GM11168 (cell line): ENCODE measurements around the gene STYK1.
"Not testable (repeated sequence)": the region's sequence is repeated elsewhere in the genome, so short reads cannot be mapped to it uniquely, and the experiment has no call there.

ENCODE experiments used
- in situ Hi-C: fragments of 300-500 bp; cut with MboI; formaldehyde crosslinking; loops from one replicate; pipeline ENCODE4 v1.12.0; 2022; ENCODE audit warnings: low sequenced_read_pairs; ENCODE audit not compliant: unreplicated experiment

The STYK1 gene

DNA sequence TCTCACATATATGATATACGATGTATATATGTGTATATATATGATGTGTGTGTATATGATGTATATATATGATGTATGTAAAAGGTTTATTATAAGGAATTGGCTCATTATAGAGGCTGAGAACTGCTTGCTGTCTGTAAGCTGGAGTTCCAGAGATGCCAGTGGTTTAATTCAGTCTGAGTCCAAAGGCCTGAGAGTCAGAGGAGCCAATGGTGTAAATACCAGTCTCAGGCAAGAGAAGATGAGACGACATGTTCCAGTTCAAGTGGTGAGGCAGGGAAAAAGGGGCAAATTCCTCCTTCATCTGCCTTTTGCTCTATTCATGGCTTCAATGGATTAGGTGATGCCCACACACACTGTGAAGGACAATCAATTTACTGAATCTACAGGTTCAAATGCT is 17.1 kb upstream of the STYK1 start:
- in situ Hi-C loops, result no loop called here

DNA sequence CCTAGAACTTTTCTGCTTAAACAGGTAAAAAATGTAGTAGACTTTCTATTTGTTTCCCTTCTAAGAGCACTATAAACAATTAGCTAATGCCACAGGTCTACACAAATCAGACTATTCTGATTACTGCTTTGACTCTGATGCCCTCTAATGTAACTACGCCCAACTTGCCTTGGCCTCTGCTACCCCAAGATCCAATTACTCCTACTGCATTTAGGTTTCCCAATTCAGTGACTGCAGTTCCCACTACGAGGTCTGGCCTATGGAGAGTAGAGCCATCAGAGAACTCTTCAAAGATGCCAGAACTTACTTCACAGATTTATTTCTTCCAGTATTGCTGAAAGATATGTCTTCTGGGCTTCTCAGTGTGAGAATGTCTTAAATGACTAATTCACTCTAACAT is 15.3 kb upstream of the STYK1 start:
- in situ Hi-C loops, result no loop called here

DNA sequence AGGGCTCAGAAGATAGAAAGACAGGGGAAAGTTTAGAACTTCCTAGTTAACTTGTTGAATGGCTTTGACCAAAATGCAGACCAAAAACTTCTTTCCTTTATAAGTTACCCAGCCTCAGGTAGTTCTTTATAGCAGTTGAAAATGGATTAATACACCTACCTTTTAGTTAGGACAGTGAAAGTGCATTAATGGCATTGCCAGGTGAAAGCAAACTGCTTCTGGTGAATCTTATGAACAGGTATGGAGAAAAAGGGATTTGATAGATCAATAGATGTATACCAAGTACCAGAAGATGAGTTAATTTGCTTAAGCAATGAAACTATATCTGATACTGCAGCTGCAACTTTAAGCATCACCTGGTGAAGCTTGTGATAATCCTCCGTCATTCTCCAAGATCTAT is 14.2 kb upstream of the STYK1 start:
- in situ Hi-C loops, result no loop called here

DNA sequence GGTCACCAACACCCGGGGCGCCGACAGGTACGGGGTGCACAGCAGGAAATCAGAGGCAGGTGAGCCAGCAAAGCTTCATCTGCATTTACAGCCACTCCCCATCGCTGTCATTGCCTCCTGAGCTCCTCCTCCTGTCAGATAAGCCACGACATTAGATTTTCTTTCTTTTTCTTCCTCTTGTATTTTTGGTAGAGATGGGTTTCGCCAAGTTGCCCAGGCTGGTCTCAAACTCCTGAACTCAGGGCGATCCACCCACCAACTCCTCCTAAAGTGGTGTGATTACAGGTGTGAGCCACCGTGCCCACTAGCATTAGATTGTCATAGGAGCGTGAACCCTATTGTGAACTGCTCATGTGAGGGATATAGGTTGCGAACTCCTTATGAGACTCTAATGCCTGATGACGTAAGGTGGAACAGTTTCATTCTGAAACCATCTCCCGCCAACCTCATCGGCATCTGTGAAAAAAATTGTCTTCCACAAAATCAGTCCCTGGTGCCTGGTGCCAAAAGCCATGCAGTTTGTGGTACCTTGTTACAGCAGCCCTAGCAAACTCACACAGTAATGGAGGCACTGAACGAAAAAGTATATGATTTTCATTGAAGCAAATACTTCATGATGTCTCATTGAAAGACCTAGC is 1.5 kb downstream of the STYK1 start:
- in situ Hi-C loops, result no loop called here

DNA sequence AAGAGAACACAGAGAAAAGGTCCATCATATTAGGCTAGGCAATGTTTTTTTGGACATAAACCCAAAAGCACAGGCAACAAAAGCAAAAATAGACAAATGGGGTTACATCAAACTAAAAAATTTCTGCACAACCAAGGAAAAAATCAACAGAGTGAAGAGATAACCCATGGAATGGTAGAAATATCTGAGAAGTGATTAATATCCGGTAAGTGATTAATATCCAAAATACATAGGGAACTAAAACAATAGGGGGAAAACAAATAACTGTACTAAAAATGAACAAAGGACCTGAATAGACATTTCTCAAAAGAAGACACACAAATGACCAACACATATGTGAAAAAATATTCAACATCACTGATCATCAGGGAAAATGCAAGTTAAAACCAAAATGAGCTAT is 4.3 kb downstream of the STYK1 start:
- in situ Hi-C loops, result no loop called here

DNA sequence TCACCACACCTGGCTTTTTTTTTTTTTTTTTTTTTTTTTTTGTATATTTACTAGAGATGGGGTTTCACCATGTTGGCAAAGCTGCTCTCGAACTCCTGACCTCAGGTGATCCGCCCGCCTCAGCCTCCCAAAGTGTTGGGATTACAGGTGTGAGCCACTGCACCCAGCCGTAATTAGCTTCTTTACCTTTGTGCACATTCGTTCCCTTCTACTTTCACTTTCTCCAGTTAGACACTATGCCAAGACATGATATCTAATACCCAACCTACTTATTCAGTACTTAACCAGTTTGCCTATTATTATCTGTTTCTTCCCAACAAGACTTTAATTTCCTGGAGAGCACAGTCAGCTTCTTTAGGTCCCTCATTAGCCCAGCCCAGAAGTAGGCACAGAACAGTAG is 5.3 kb downstream of the STYK1 start:
- in situ Hi-C loops, result no loop called here

DNA sequence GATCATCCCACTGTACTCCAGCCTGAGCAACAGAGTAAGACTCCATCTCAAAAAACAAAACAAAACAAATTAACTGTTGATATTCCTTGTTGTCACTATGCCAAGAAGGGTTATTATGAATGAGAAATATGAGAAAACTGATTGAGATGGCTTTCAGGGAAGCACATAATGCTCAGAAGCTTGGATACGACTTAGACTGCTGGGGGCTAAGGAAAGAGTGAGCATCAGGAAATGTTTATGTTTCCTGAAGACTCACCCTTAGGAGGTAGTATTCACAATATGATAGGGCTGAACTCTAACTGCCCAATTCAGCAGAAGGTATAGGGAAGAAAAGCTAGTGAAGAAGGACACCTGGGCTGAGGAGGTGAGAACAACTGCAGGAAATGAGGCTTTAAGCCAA is 6.3 kb downstream of the STYK1 start:
- in situ Hi-C loops, result no loop called here

DNA sequence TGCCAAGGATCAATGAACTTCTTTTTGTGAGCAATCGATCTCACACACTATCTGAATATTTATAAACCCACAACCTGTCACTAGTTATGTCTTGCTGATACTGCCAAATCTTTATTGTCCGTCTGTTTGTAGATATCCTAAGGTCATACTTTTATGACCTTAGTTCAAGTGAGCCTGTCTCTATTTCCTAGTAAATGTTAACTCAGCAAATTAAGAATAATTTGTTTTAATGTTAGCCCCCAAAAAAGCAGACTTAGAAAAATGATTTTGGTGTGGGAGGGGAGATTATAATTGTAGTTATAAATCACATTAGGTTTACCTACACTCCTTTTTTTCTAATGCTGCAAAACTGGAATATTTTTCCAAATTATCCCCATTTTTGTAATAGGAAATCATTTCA is 9.4 kb downstream of the STYK1 start:
- in situ Hi-C loops, result no loop called here

DNA sequence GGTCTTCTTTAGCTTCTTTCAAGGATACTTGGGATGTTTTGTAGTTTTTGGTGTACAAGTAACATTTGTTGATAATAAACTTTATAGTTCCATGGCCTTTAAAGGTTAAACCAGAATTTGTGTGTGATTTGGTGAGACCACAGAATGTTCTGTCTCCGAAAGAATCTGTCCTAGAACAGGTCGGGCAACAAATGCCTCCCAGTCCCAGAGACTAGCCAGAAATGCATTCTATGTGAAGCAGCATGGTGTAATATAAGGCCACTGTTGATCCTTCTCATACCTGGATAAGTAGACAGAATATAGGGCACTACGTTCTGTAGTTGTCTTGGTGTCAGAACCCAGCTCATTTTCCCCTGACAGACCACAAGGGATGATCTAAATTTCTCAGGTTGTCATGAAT is 10.0 kb downstream of the STYK1 start:
- in situ Hi-C loops, result no loop called here

DNA sequence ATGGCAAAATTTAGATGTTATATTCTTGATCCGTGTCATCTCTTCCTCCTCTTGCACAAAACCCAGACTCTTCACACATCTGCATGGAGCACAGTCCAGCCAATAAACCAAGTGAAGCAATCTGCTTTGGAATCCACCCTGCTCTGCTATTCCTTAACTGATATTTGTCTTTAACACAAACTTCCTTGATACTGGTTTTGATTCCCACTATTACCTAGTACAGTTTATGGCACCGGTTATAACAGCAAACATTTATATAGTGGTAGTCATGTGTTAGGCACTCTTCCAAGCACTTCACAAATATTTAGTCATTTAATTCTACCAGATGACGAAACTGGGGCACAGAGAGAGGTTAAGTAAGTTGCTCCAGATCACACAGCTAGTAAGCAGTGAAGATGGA is 12.5 kb downstream of the STYK1 start:
- in situ Hi-C loops, result no loop called here

DNA sequence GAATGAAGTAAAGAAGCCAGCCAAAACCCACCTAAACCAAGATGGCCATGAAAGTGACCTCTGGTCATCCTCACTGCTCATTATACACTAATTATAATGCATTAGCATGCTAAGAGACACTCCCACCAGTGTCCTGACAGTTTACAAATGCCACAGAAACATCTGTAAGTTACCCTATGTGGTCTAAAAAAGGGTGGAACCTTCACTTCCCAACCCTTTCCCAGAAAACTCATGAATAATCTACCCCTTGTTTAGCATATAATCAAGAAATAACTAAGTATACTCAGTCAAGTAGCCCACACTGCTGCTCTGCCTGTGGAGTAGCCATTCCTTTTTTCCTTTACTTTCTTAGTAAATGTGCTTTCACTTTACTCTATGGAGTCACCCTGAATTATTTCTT is 19.8 kb downstream of the STYK1 start:
- in situ Hi-C loops, result no loop called here

DNA sequence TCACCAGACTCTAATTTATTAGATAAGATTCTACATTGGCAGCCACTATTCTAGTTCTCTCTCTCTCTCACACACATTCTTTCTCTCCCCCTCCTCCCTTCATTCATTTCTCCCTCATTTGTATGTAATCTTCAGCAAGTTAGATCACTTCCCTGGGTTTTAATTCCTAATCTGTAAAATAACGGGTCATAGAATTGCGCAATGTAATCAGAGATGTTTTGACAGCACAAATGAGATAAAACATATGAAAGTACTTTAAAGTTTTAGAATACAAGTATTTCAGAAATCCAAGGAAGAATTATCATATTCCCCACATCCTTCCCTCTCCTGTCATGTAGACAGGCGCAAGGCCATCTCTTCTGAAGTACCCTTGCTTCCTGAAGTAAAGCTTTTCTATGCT is 21.7 kb downstream of the STYK1 start:
- in situ Hi-C loops, result no loop called here

DNA sequence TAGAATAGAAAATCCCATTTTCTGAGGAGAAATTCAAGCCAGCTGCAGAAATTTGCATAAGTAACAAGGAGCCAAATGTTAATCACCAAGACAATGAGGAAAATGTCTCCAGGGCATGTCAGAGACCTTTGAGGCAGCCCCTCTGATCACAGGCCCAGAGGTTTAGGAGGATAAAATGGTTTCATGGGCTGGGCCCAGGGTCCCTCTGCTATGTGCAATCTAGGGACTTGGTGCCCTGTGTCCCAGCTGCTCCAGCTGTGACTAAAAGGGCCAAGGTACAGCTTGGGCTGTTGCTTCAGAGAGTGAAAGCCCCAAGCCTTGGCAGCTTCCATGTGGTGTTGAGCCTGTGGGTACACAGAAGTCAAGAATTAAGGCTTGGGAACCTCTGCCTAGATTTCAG is 27.3 kb downstream of the STYK1 start:
- in situ Hi-C loops, result not testable (repeated sequence)

DNA sequence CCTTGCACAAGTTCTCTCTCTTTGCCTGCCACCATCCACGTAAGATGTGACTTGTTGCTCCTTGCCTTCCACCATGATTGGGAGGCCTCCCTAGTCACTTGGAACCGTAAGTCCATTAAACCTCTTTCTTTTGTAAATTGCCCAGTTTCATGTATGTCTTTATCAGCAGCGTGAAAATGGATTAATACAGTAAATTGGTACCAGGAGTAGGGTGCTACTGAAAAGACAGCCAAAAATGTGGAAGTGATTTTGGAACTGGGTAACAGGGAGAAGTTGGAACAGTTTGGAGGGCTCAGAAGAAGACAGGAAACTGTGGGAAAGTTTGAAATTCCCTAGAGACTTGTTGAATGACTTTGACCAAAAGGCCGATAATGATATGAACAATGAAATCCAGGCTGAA is 27.9 kb downstream of the STYK1 start:
- in situ Hi-C loops, result no loop called here

DNA sequence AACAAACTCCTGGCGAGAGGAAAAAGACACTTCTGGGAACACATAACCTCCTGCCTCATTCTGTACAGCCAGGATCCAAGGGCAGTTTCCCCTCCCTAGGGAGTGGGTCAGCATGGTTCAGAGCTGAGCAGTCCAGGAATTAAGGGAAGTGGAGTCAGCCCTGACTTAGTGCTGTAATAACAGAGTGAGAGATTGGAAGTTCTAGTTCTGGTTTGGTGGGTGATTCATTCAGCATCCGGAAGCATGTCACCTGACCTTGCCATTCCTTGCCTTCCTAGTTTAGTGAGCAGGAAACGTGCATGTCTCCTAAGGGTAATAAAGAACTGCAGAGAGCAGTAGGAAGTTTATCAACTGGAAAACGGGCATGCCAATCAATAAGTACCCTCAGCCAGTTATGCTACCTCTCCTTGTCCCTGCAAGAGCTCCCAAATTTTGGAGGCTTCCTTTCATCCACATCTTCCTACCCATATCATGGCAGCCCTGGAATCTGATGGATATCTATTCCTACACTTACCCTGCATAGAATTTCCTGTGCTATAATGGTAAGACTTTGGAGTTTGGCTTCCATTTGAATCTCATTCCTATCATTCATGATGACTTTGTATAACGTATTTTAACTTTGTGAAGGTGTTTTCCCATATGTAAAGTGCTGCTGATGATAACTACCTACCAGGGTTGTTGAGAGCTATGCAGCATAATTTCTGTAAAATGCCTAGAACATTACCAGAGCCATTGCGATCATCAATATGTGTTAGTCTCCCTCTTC is 31.9 kb downstream of the STYK1 start:
- in situ Hi-C loops, result no loop called here

DNA sequence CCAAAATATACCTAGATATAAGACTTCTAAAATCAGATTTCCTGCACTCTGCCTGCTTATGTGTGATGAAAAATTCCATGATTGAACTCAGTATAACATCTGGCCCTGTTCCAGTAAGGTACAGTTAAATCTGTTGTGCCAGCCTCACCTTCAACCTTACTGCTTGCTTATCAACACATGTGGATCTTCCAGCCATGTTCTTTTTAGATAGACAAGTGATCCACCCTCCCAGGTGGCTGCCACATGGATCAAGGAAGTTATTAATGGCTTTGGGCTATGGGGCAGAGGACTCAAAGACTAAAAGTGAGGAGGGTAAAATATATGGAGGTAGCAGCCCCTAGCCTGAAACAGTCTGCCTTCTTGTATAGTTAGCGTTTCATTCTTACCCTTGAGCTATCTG is 35.1 kb downstream of the STYK1 start:
- in situ Hi-C loops, result no loop called here

DNA sequence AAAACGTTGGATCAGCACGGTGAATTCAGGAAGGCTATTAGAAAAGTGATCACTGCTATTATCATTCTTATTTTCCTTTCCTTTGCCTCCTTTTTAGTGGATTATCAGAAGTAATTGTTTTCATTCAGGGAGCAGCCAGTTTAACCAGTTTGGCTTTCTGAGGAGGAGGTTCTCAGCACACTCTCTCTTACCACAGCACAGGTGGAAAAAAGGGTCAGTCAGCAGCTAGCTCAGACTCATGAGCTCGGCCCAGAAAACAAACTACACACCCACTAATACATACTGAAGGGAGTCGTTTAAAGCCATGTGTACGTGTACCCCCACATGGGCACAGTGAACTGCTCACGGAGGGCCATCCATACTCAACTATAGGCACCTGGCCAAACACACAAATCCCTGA is 37.2 kb downstream of the STYK1 start:
- in situ Hi-C loops, result no loop called here

DNA sequence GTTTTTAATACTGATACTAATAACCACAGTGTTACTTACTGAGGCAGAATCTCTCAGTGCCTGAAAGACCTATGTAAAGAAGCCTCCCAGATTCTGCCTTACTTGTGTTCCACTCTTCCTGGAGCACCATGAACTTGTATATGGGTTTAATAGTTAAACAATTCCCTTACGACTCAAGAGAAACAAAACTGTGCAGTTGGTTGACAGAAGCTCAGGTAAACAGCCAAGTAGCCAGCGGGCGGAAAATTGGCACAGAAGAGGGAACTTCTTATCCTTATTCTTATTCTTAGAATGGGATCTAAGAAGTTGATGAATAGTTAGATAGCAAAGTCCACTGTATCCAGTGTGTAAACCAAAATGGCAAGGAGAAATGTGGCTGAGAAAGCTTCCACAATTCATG is 37.7 kb downstream of the STYK1 start:
- in situ Hi-C loops, result no loop called here

DNA sequence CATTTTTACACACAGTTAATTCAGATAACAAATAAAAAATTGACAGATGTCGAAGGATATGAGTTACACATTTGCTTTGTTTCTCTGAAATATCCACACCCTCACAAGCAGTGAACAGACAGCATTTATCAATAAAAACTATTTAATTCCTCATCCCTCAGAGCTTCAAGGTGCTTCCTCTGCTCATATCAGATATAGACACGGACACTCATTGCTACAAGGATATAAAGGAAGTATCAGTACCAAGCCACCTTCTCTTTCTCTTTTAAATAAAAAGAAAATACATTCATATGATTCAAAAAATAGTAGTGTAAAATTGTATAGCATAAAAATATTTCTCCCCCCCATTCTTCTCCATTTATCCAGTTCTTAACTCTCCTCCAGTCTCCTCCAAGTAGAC is 38.5 kb downstream of the STYK1 start:
- in situ Hi-C loops, result no loop called here

DNA sequence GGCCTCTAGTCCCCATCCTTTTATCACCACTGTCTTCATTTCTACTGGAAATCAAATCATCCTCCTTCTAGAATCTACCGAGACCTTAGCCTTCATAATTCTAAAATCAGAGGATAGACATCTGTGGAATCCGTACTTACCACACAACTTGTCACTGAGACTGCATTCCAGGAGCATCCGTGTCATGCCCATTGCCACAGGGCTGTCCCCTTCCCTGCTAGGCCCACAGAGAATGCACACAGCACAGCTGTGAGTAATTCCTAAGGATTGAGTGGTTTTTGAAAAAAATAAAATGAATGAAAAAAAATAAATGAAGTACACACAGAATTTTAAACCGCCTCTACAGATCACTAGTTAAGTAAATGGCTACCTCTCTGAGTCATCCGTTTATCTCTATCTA is 39.4 kb downstream of the STYK1 start:
- in situ Hi-C loops, result no loop called here

DNA sequence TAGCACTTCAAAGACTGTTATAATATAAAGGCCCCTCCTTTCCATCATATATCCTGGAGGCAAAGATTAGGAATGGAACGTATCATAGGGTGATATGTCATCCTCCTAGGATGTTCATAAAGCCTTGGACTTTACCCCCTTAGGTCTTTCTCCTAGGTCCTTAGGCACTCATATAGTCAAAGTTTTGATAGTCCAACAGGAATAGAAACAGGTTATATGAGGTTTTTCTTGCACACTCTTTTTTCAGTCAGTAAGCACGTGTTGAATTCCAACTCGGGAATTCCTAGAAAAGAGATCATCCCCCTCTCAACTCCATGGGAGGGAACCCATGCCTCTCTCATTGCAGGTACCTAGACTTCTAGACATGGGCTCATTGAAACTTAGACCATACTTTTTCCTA is 40.3 kb downstream of the STYK1 start:
- in situ Hi-C loops, result no loop called here

DNA sequence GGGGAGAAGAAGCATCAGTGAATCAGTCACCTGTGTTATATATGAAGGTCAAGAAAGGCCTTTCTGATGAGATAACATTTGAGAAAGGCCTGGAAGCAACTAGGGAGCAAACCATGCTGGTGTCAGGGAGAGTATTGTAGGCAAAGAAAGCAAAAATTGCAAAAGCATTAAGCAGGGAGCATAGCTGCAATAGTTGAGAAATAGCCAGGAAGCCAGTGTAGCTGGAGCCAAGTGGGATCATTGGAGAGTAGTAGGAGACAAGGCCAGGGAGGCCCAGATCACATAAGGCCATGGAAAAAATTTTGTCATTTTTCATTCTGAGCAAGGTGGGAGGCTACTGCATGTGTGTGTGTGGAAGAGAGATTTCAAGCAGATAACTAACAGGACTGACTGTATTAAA is 41.6 kb downstream of the STYK1 start:
- in situ Hi-C loops, result no loop called here
